ENCODE measurements around the gene NVL.

Gene NVL

DNA sequence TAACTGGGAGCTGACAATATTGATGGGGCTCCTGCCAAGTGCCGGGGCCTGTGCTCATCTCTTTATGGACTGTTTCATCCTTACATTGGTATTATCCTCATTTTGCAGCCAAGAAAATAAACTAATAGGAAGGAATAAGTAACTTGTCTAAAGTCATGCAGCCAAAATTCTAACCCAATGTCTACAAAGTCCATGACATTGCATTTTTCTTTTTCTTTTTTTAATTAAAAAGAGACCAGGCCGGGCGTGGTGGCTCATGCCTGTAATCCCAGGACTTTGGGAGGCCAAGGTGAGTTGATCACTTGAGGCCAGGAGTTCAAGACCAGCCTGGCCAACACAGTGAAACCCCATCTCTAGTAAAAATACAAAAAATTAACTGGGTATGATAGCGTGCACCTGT is 128.1 kb downstream of the NVL start:
- no peaks in the 10 kb centered on the region for H3K27me3 ChIP-seq
- H3K4me1 ChIP-seq (ENCODE audit: control insufficient read depth in 1 of 2, insufficient read depth in 1 of 2, low read depth in 1 of 2, low read length in 1 of 2): peaks cover 5 to 10% of the 10 kb centered on the region in 2 experiments
- no peak for TF ChIP-seq CTCF (IDR thresholded peaks at IDR 0.05)
- H3K4me3 ChIP-seq (ENCODE audit: low read depth in 1 of 2, low read length in 1 of 2): no peak overlapping the region
- H3K27ac ChIP-seq: no peak overlapping the region
- no peaks in the 10 kb centered on the region for H3K9me3 ChIP-seq
- peaks cover 4% of the 10 kb centered on the region for H3K36me3 ChIP-seq

GRCh38 chr1:224201383-224201782 is 128.6 kb downstream of the NVL start:
- no peak overlapping the region for H3K27ac ChIP-seq
- peaks cover 4% of the 10 kb centered on the region for H3K36me3 ChIP-seq
- peaks cover 5 to 11% of the 10 kb centered on the region in 2 experiments for H3K4me1 ChIP-seq (ENCODE audit: control insufficient read depth in 1 of 2, insufficient read depth in 1 of 2, low read depth in 1 of 2, low read length in 1 of 2)
- no peak for TF ChIP-seq CTCF (IDR thresholded peaks at IDR 0.05)
- no peak overlapping the region for H3K4me3 ChIP-seq (ENCODE audit: low read depth in 1 of 2, low read length in 1 of 2)
- no peaks in the 10 kb centered on the region for H3K27me3 ChIP-seq
- H3K9me3 ChIP-seq: no peaks in the 10 kb centered on the region

DNA sequence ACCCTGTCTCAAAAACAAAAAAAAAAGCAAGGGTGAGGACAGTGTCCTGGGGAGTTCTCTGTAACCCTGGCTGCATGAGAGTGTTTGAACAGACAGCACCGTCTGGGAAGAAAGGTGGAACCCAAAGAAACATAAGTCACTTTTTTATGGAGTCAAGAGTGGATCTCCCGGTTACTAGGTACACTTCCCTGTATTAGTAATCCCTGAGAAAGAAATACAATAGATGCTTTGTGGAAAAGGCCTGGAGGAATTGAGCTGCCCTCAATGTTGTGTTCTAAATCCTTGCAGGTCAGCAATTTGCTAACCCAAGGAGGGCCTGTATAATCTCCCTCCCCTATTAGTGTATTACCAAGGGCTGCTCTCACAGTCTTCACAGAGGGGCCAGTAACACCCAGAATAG is 130.3 kb downstream of the NVL start:
- no peak overlapping the region for H3K27ac ChIP-seq
- H3K4me3 ChIP-seq (ENCODE audit: low read depth in 1 of 2, low read length in 1 of 2): no peak overlapping the region
- TF ChIP-seq CTCF (IDR thresholded peaks at IDR 0.05): no peak

DNA sequence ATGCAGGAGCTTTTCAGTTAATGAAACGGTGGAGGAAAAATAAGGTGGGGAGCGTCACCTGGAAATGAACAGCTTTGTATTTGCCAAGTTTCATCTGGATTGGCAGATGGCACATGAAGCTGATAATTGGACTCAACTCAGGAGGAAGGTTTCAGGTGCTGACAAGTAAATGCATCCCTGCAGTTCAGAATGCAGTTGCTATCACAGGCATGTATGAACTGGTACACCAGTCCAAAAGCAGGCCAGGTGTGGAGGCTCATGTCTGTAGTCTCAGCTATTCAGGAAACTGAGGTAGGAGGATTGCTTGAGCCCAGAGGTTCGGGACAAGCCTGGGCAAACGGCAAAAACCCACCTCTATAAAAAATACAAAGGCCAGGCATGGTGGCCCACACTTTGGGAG is 131.4 kb downstream of the NVL start:
- Histone ChIP-seq H3K27ac (no peak overlapping the region), H3K27me3 (no peaks in the 10 kb centered on the region), H3K4me1 (ENCODE audit: control insufficient read depth in 1 of 2, insufficient read depth in 1 of 2, low read depth in 1 of 2, low read length in 1 of 2) (peaks cover 3 to 4% of the 10 kb centered on the region in 2 experiments), H3K4me3 (ENCODE audit: low read depth in 1 of 2, low read length in 1 of 2) (no peak overlapping the region), H3K36me3 (peaks cover 19% of the 10 kb centered on the region), H3K9me3 (no peaks in the 10 kb centered on the region)
- no peak for TF ChIP-seq CTCF (IDR thresholded peaks at IDR 0.05)

More for the DNA sequence above, 130.3 kb downstream of the NVL start:
- Histone ChIP-seq H3K4me1 (ENCODE audit: control insufficient read depth in 1 of 2, insufficient read depth in 1 of 2, low read depth in 1 of 2, low read length in 1 of 2) (peaks cover 6 to 8% of the 10 kb centered on the region in 2 experiments), H3K9me3 (no peaks in the 10 kb centered on the region), H3K27me3 (no peaks in the 10 kb centered on the region), H3K36me3 (peaks cover 8% of the 10 kb centered on the region)

DNA sequence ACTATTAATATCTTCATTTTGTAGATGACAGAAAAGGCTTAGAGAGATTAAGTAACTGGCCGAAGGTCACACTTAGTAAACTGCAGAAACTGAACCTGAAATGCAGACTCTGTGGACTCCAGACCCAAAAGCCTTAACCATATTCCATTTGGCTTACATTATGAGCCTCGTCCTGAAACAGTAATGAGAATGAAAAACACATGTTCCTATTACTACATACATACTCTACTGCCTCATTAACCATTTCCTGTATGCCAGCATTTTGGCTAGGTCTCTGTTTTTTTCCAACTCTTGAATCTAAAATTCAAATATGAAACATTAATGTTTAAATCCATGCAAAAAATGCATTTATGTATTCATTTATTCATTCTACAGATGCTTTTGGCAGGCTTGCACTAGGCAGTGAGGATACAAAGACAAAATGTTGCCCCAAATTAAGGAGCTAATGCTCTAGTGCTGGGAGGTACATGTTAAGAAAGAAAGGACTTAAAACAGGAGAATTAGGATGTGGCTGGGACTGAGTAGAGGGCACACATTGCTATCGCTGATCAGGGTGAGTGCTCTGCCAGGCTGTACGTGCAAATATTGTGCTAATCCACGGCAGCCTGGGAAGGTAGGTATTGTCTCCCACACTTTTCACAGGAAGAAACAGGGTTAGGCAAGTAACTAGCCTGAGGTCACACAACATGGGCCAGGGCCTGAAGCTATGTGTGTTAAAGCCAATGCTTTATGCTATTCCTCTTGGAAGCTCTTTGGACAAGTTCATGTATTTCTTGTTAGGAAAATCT is 133.0 kb downstream of the NVL start:
- peaks cover 34% of the 10 kb centered on the region for H3K36me3 ChIP-seq
- no peaks in the 10 kb centered on the region for H3K9me3 ChIP-seq
- H3K27me3 ChIP-seq: no peaks in the 10 kb centered on the region
- H3K27ac ChIP-seq: peak overlapping the region; percentile 66
- TF ChIP-seq CTCF (IDR thresholded peaks at IDR 0.05): no peak
- no peak overlapping the region for H3K4me3 ChIP-seq (ENCODE audit: low read depth in 1 of 2, low read length in 1 of 2)
- H3K4me1 ChIP-seq (ENCODE audit: control insufficient read depth in 1 of 2, insufficient read depth in 1 of 2, low read depth in 1 of 2, low read length in 1 of 2): peaks cover 3 to 4% of the 10 kb centered on the region in 2 experiments

Data from neutrophil (primary cell).